Smooth muscle cell (in vitro differentiated cells): ENCODE measurements around the gene HBQ1. TPM values are rescaled to one million over a fixed set of nuclear protein-coding genes. Genes with fewer than 3 reads are reported as not detected.
"Not testable (repeated sequence)": the region's sequence is repeated elsewhere in the genome, so short reads cannot be mapped to it uniquely, and the experiment has no call there.

Source experiments
- DNase-seq: peaks from one replicate; lab custom pipeline; 2025; ENCODE audit not compliant: unreplicated experiment; lab: John Stamatoyannopoulos, UW
- H2AFZ ChIP-seq: fragments of 200-600 bp; sonication (generic); 2 replicates; pipeline ENCODE4 v1.6.0; 2016; ENCODE audit warnings: antibody characterized with exemption, low read depth, mild to moderate bottlenecking
- H3F3A ChIP-seq: fragments of 200-600 bp; sonication (generic); 2 replicates; pipeline ENCODE4 v1.6.0; 2017; ENCODE audit warnings: antibody characterized with exemption, low read depth
- H3K27ac ChIP-seq: fragments of 200-600 bp; sonication (generic); 2 replicates; pipeline ENCODE4 v1.5.1; 2016; ENCODE audit warnings: low read depth, mild to moderate bottlenecking
- H3K27me3 ChIP-seq: fragments of 200-600 bp; sonication (generic); 2 replicates; pipeline ENCODE4 v1.6.1; 2016; ENCODE audit warnings: low read depth, mild to moderate bottlenecking
- H3K36me3 ChIP-seq: fragments of 200-600 bp; sonication (generic); 2 replicates; pipeline ENCODE4 v1.5.1; 2016; ENCODE audit warnings: low read depth
- H3K4me1 ChIP-seq: fragments of 200-600 bp; sonication (generic); 2 replicates; pipeline ENCODE4 v1.5.1; 2016; ENCODE audit warnings: low read depth
- H3K4me2 ChIP-seq: fragments of 200-600 bp; sonication (generic); 2 replicates; pipeline ENCODE4 v1.6.0; 2016; ENCODE audit warnings: mild to moderate bottlenecking
- H3K4me3 ChIP-seq: fragments of 200-600 bp; sonication (generic); 2 replicates; pipeline ENCODE4 v1.5.1; 2016; ENCODE audit warnings: mild to moderate bottlenecking
- H3K79me2 ChIP-seq: fragments of 200-600 bp; sonication (generic); 2 replicates; pipeline ENCODE4 v1.6.0; 2016; ENCODE audit warnings: low read depth, mild to moderate bottlenecking
- H3K9ac ChIP-seq: fragments of 200-600 bp; sonication (generic); 2 replicates; pipeline ENCODE4 v1.6.0; 2016; ENCODE audit warnings: low read depth
- H3K9me3 ChIP-seq: fragments of 200-600 bp; sonication (generic); replicated peaks from 2 replicates; pipeline ENCODE4 v1.5.1; 2016; ENCODE audit warnings: low read depth
- H4K20me1 ChIP-seq: fragments of 200-600 bp; sonication (generic); 2 replicates; pipeline ENCODE4 v1.6.0; 2016; ENCODE audit warnings: low read depth
- CTCF ChIP-seq: fragments of 200-600 bp; sonication (generic); IDR thresholded peaks from 2 replicates; pipeline ENCODE4 v1.5.1; 2017; ENCODE audit warnings: borderline replicate concordance, mild to moderate bottlenecking, antibody characterized with exemption; ENCODE audit not compliant: insufficient read depth, poor library complexity, severe bottlenecking
- WGBS: methylation state at CpG from one replicate; pipeline ENCODE4 v1.1.7; 2016; ENCODE audit warnings: low lambda C conversion rate; 5-methylcytosine and 5-hydroxymethylcytosine counted together
- polyA plus RNA-seq: library from polyadenylated mRNA; unstranded; fragments of >200 nt; fragmentation: Nextera tagmentation; extraction: Ambion mirVana; gene quantifications from 2 replicates; pipeline ENCODE4 v1.2.1, GENCODE V29; 2016
- total RNA-seq: library from RNA; depleted of rRNA; stranded (reverse); fragments of >200 nt; gene quantifications from 2 replicates; pipeline ENCODE4 v1.2.3, GENCODE V29; 2014

HBQ1 gene
- total and polyA plus RNA-seq, 2 experiments from 2014 or later, result not detected

GRCh38 chr16:170788-171187 lies 9.5 kb upstream of the HBQ1 start:
- H3K4me1 ChIP-seq, result no peaks in the 10 kb centered on the region
- H3K79me2 ChIP-seq, result no peaks in the 10 kb centered on the region
- no peaks in the 10 kb centered on the region for H3K9me3 ChIP-seq
- 97% methylated on average over 1 of the region's 1 CpG for WGBS
- no peak for DNase-seq
- no peaks in the 10 kb centered on the region for H4K20me1 ChIP-seq
- peaks cover 82% of the 10 kb centered on the region for H3K27me3 ChIP-seq
- no peak for TF ChIP-seq CTCF
- no peaks in the 10 kb centered on the region for H3F3A ChIP-seq
- H3K36me3 ChIP-seq, result no peaks in the 10 kb centered on the region
- H3K4me3 ChIP-seq, result no peak overlapping the region
- H3K27ac ChIP-seq, result no peak overlapping the region
- no peak overlapping the region for H2AFZ ChIP-seq
- H3K4me2 ChIP-seq, result no peak overlapping the region
- H3K9ac ChIP-seq, result no peak overlapping the region

- not testable (repeated sequence) for H3K9ac ChIP-seq, H3K9me3 ChIP-seq, H3K79me2 ChIP-seq, H3F3A ChIP-seq, H3K4me2 ChIP-seq, H3K36me3 ChIP-seq, H3K27ac ChIP-seq, H4K20me1 ChIP-seq, H3K4me3 ChIP-seq, H3K4me1 ChIP-seq, H2AFZ ChIP-seq, DNase-seq
- H3K27me3 ChIP-seq, result peaks cover 70% of the 10 kb centered on the region
- WGBS, result no CpG with 5 or more reads among the region's 74 CpGs
These were observed 7.8 kb upstream of the HBQ1 start, which contains the start of gene HBA2 for GRCh38 chr16:172374-172941. HBA2 (plus strand) TSS chr16:172876; CDS start chr16:172913, 37 bp downstream.

GRCh38 chr16:173211-173854 lies 6.9 kb upstream of the HBQ1 start:
- not testable (repeated sequence) for H2AFZ ChIP-seq, H3K4me3 ChIP-seq, H3K27ac ChIP-seq, H3K36me3 ChIP-seq, DNase-seq, H3K4me1 ChIP-seq, H3K4me2 ChIP-seq, H3K9me3 ChIP-seq, H3K79me2 ChIP-seq, H3K9ac ChIP-seq, H3F3A ChIP-seq, H4K20me1 ChIP-seq
- 32% methylated on average over 25 of the region's 44 CpGs for WGBS
- peaks cover 70% of the 10 kb centered on the region for H3K27me3 ChIP-seq

- H3K4me3 ChIP-seq, H3K79me2 ChIP-seq, H4K20me1 ChIP-seq, H2AFZ ChIP-seq, H3K36me3 ChIP-seq, H3K4me1 ChIP-seq, H3F3A ChIP-seq, H3K9ac ChIP-seq, H3K27ac ChIP-seq, H3K9me3 ChIP-seq, H3K4me2 ChIP-seq, DNase-seq: not testable (repeated sequence)
- WGBS, result 54% methylated on average over 7 of the region's 13 CpGs
- H3K27me3 ChIP-seq, result peaks cover 70% of the 10 kb centered on the region
These were observed 6.1 kb upstream of the HBQ1 start for GRCh38 chr16:173928-174769.
